ENCODE results near the gene KCTD13. TPM values are rescaled to one million over a fixed set of nuclear protein-coding genes. Genes with fewer than 3 reads are reported as not detected.

KCTD13 gene, protein sequence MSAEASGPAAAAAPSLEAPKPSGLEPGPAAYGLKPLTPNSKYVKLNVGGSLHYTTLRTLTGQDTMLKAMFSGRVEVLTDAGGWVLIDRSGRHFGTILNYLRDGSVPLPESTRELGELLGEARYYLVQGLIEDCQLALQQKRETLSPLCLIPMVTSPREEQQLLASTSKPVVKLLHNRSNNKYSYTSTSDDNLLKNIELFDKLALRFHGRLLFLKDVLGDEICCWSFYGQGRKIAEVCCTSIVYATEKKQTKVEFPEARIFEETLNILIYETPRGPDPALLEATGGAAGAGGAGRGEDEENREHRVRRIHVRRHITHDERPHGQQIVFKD
- polyA plus RNA-seq (2011; rRNA removed) (14.6 and 15.3 TPM in 2 replicates), polyA plus RNA-seq (2017; fragmentation: RNase III; extraction: RNeasy Plus Mini Kit Qiagen cat#74134 plus additional on column Dnase treatment) (11.9 to 13.3 TPM (median 12.7 TPM) in 3 replicates), polyA minus RNA-seq (2011; rRNA and poly(A)+ RNA removed) (11.8 and 16.0 TPM in 2 replicates)
- 26.6 and 33.9 TPM in 2 replicates for polyA plus RNA-seq (2012; cell fraction: cytosol; rRNA removed)
- 105 and 113 TPM in 2 replicates for polyA plus RNA-seq (2012; cell fraction: nucleus; rRNA removed)

DNA sequence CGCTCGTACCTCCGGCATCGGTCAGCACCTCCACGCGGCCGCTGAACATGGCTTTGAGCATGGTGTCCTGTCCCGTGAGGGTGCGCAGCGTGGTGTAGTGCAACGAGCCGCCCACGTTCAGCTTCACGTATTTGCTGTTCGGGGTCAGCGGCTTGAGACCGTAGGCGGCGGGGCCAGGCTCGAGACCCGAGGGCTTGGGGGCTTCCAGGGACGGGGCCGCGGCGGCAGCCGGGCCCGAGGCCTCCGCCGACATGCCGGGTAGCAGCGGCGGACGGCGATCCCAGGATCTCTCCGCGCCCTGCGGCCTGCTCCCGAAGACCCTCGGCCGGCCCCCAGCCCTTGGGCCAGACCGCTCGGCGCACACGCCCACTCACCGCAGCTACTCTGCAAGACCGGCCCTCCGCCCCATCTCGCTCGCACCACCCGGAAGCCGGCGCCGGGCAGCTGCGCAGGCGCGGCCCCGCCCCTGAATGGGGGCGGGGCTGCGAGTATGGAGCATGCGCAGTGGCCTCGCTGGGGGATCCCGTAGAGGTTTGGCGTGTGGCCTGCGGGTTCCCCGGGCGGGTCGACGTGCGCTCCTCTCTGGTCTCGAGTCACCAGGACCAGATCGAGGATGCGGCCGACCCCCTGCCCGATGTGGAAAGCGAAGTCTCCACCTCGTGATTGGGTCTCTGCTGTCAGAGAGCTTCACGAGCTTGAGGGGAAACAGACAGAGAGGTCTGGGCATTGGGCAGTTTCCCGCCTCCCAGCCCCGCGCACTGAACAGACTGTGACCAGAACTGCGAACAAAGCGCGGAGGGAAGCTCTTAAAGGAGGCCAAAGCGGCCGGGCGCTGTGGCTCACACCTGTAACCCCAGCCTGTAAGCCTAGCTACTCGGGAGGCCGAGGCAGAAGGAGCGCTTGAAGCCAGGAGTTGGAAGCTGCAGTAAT lies at the start of gene KCTD13:
KCTD13 (minus strand) TSS at position 446 of the 930 bp plus-strand sequence; CDS start at position 253, 193 bp downstream.
- ATAC-seq (peak; percentile 87 to 97), FAIRE-seq (no peak), DNase-seq (ENCODE audit: low read depth in 1 of 2, low spot score in 1 of 2) (peak; percentile 77 to 97)
- H3K9me3 ChIP-seq = no peaks in the 10 kb centered on the region
- H3K4me3 ChIP-seq = peak within 1 kb of the TSS; percentile 97
- H3K4me2 ChIP-seq = peak within 1 kb of the TSS; percentile 98
- TF ChIP-seq CHD4 (IDR thresholded peaks at IDR 0.05; ENCODE audit: borderline replicate concordance) = no peak
- TF ChIP-seq POLR2A (IDR thresholded peaks at IDR 0.05; ENCODE audit: low read length) = peak; percentile 96
- TF ChIP-seq ZSCAN20 (CRISPR knock-in tag; IDR thresholded peaks at IDR 0.05) = no peak
- TF ChIP-seq, protein P1, sequence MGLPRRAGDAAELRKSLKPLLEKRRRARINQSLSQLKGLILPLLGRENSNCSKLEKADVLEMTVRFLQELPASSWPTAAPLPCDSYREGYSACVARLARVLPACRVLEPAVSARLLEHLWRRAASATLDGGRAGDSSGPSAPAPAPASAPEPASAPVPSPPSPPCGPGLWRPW (IDR thresholded peaks at IDR 0.05) = no peak
- peak; percentile 66 for TF ChIP-seq PHF8 (IDR thresholded peaks at IDR 0.05; ENCODE audit: borderline replicate concordance, low read depth)
- TF ChIP-seq, protein P2, sequence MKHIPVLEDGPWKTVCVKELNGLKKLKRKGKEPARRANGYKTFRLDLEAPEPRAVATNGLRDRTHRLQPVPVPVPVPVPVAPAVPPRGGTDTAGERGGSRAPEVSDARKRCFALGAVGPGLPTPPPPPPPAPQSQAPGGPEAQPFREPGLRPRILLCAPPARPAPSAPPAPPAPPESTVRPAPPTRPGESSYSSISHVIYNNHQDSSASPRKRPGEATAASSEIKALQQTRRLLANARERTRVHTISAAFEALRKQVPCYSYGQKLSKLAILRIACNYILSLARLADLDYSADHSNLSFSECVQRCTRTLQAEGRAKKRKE (CRISPR knock-in tag; IDR thresholded peaks at IDR 0.05; ENCODE audit: low read depth) = no peak
- TF ChIP-seq GATA3 (IDR thresholded peaks at IDR 0.05; ENCODE audit: borderline replicate concordance) = no peak
- TF ChIP-seq HEYL (CRISPR knock-in tag; IDR thresholded peaks at IDR 0.05) = no peak
- TF ChIP-seq, protein P3, sequence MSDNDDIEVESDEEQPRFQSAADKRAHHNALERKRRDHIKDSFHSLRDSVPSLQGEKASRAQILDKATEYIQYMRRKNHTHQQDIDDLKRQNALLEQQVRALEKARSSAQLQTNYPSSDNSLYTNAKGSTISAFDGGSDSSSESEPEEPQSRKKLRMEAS (IDR thresholded peaks at IDR 0.05) = peak; percentile 72
- TF ChIP-seq, protein P4, sequence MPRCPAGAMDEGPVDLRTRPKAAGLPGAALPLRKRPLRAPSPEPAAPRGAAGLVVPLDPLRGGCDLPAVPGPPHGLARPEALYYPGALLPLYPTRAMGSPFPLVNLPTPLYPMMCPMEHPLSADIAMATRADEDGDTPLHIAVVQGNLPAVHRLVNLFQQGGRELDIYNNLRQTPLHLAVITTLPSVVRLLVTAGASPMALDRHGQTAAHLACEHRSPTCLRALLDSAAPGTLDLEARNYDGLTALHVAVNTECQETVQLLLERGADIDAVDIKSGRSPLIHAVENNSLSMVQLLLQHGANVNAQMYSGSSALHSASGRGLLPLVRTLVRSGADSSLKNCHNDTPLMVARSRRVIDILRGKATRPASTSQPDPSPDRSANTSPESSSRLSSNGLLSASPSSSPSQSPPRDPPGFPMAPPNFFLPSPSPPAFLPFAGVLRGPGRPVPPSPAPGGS (IDR thresholded peaks at IDR 0.05) = peak; percentile 90
- TF ChIP-seq MAZ (IDR thresholded peaks at IDR 0.05; ENCODE audit: borderline replicate concordance, low read depth, low read length) = 0 out of 2 replicates have a peak, but pooled peaks have one; percentile 30
- TF ChIP-seq CHD2 (IDR thresholded peaks at IDR 0.05; ENCODE audit: low read length, partially characterized antibody) = no peak
- TF ChIP-seq JUN (IDR thresholded peaks at IDR 0.05) = peak; percentile 68 to 91
- TF ChIP-seq RAD21 (conservative IDR thresholded peaks at IDR 0.05 in 1 of 2, IDR thresholded peaks at IDR 0.05 in 1 of 2) = peak in 1 of 2 experiments; percentile 43; a peak in 2 of 5 replicates
- TF ChIP-seq NR3C1 (IDR thresholded peaks at IDR 0.05) = no peak
- peak; percentile 19; the same call in 1 of the 3 replicates for TF ChIP-seq SMC3 (IDR thresholded peaks at IDR 0.05)
- no peak for TF ChIP-seq RFX5 (IDR thresholded peaks at IDR 0.05)
- peak; percentile 65; the same call in 1 of the 2 replicates for TF ChIP-seq TFCP2L1 (CRISPR knock-in tag; IDR thresholded peaks at IDR 0.05)
- TF ChIP-seq SREBF2 (IDR thresholded peaks at IDR 0.05) = no peak
- TF ChIP-seq, protein P5, sequence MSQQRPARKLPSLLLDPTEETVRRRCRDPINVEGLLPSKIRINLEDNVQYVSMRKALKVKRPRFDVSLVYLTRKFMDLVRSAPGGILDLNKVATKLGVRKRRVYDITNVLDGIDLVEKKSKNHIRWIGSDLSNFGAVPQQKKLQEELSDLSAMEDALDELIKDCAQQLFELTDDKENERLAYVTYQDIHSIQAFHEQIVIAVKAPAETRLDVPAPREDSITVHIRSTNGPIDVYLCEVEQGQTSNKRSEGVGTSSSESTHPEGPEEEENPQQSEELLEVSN (IDR thresholded peaks at IDR 0.05; ENCODE audit: borderline replicate concordance, low read depth) = peak; percentile 95
- ChIA-PET CTCF (interaction anchor here (0.6 to 4.8 kb wide), 15 partner anchors 10 to 118 kb away, joined by 3 to 28 read pairs (median 4); partner anchors contain the start of genes TAOK2 and TMEM219), POLR2A (interaction anchor here (0.5 to 2.6 kb wide), 13 partner anchors 9 to 768 kb away, joined by 3 to 42 read pairs (median 4); partner anchors contain the start of genes ASPHD1, MVP, SEZ6L2 and TAOK2)
- peaks cover 19% of the 10 kb centered on the region for H3K4me1 ChIP-seq
- 3% methylated on average over 25 of the region's 89 CpGs for WGBS (ENCODE audit: missing lambda C conversion rate)
- H3K27ac ChIP-seq = peak within 1 kb of the TSS; percentile 96 to 98

All from A549 (cell line).